ENCODE measurements around the gene TIAM2.

DNA sequence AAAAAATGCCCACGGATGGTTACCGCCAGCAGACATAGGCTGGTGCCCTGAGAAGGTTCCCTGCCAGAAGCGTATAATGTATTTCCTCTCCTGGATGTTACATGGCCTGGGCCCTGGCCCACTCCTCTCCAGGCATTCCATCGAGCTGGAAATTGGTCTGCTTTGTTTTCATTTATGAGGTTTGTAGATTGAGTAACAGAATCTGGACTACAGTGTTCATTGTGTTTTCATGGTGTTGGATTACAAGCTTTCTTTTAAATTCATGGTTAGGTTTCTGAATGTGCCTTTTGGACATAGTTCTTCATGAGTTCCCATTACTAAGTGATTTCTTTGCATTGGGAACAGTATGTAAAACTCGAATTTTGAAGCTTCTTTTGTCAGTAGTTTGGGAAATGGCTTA lies 6.4 kb downstream of the TIAM2 start:
- TF ChIP-seq, protein P1, sequence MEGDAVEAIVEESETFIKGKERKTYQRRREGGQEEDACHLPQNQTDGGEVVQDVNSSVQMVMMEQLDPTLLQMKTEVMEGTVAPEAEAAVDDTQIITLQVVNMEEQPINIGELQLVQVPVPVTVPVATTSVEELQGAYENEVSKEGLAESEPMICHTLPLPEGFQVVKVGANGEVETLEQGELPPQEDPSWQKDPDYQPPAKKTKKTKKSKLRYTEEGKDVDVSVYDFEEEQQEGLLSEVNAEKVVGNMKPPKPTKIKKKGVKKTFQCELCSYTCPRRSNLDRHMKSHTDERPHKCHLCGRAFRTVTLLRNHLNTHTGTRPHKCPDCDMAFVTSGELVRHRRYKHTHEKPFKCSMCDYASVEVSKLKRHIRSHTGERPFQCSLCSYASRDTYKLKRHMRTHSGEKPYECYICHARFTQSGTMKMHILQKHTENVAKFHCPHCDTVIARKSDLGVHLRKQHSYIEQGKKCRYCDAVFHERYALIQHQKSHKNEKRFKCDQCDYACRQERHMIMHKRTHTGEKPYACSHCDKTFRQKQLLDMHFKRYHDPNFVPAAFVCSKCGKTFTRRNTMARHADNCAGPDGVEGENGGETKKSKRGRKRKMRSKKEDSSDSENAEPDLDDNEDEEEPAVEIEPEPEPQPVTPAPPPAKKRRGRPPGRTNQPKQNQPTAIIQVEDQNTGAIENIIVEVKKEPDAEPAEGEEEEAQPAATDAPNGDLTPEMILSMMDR (IDR thresholded peaks at IDR 0.05) = no peak
- no peak for TF ChIP-seq EP300 (IDR thresholded peaks at IDR 0.05; ENCODE audit: low read depth)

Data from transverse colon (tissue), 3 donors.